ENCODE data around the gene GPR158.

DNA sequence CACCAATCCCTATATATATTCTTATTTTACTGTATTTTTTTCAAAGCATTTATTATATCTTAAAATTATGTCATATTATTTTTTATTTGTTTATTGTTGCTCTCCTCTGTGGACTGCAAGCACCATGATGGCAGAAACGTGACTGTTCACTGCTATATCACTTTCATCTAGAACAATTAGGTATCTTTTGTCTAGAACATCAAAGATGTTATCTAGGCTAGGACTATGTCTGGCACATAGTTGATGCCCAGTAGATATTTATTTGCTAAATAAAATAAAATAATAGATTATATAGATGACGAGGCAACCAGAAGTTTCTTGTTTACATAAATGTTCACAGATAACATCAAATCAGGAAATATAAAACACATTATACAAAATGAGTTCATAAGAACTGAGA lies 12.4 kb upstream of the GPR158 start:
- TF ChIP-seq, protein P1, sequence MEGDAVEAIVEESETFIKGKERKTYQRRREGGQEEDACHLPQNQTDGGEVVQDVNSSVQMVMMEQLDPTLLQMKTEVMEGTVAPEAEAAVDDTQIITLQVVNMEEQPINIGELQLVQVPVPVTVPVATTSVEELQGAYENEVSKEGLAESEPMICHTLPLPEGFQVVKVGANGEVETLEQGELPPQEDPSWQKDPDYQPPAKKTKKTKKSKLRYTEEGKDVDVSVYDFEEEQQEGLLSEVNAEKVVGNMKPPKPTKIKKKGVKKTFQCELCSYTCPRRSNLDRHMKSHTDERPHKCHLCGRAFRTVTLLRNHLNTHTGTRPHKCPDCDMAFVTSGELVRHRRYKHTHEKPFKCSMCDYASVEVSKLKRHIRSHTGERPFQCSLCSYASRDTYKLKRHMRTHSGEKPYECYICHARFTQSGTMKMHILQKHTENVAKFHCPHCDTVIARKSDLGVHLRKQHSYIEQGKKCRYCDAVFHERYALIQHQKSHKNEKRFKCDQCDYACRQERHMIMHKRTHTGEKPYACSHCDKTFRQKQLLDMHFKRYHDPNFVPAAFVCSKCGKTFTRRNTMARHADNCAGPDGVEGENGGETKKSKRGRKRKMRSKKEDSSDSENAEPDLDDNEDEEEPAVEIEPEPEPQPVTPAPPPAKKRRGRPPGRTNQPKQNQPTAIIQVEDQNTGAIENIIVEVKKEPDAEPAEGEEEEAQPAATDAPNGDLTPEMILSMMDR (IDR thresholded peaks at IDR 0.05; ENCODE audit: insufficient read depth, low read length, poor library complexity, severe bottlenecking): no peak
- no peak for TF ChIP-seq EZH2phosphoT487 (conservative IDR thresholded peaks at IDR 0.05; ENCODE audit: low read length)
